Fibroblast of peridontal ligament (primary cell): ENCODE results near the gene PCYT2.
A peak's percentile ranks its signal among the peaks of the same experiment; 100 is the strongest.

Experiments
- DNase-seq: peaks from one replicate; pipeline ENCODE4 v3.0.0-alpha.2; 2010; ENCODE audit errors: extremely low read depth

The PCYT2 gene

DNA sequence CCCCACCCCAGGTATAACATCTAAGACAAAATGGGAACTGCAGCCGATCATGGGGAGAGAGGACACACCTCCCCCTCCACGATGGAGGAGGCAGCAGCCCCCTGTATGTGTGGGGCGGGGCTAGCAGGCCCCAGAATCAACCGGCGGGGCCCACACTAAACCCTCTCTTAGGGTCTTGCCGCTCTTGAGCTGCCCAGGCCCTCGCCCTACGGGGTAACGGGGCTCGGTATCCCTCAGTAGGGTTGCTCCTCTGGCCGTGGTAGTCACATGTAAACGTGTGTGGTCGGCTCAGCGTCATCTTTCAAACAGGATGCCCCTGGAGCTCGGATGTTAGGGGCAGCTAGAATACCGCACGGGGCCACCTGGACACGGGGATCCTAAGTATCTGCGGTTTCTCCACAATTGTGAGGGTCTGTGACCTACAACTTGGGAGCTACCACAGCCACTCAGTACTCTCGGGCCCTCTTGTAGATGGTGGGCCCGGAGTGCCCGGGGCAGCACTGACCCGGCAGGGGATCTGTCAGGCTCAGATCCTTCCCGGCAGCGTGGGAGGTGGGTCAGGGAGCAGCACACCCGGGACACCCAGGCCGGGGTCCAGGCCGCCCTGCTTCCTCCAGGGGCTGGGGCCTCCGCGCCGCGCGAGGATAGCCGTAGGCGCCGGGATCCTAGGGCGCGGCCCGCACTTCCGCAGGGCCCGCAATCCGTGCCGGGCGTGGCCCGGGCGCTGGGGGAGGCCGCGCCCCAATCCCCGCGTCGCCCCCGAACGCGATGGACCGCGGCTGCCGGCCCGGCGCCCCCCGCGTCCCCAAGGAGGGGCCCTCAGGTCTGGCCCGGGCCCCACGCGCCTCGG lies 40.8 kb downstream of the PCYT2 start:
- DNase-seq, result no peak

DNA sequence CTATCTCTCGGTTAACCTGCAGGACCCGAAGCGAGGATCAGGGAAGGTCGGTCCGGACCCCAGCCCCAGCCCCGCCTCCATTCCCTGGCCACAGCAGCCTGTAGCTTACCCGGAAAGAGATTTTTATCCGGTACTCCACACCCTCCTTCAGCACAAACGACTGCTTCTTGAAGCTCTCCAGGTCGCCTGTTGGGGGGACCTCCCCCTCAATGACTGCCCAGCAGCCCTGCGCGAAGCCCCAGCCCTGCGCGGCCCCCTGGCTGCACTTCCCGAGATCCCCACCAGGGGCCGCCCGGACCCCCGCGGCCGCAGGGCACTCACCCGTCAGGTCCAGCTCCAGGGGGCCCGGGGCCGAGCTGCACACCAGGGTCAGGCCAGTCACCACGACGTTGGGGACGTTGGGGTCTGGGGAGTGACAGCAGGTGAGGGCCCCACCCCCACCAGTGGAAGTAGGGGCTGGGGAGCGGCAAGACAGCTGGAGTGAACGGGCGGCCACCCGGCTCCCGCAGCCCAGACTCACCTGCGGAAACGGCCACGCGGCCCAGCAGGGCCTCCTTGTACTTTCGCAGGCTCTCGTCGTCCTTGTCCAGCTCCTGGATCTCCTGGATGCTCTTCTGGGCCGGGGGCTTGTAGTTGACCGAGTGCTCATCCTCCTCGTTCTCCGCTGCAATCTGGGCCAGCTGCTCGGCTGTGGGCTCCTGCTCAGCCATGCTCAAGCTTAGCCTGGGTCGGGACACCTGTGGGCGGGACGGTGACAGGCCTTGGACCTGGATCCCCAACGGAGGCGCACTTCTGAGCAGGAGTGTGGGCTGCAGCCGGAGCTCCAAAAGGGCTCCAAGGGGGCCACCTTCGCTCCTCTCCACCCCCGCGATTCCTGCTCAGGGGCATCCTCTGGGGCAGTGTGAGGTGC lies 41.7 kb downstream of the PCYT2 start:
- no peak for DNase-seq

DNA sequence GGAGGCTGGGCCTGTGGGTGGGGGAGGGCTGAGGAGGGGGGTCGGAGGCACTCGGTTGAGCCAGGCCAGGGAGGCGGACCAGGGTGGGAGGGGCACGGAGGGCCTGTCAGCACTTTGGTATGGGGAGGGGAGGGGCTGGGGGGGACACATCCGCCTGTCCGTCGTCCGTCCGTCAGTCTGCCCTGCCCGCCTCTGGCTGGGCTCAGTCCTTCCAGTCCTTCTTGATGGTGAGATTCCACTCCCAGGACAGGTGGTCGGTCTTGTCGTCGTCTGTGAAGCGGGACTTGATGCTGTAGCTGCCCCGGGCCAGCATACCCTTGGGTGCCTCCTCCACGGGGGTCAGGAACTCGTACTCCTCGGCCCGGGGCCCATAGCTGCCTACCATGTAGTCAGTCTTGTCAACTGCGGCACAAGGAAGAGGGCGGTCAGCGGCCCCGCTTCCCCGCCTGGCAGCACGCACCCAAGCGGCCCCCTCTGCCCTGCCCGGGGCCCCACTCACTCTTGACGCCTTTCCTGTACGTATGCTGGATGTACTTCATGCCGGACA lies 42.5 kb downstream of the PCYT2 start:
- DNase-seq, result peak; percentile 71

DNA sequence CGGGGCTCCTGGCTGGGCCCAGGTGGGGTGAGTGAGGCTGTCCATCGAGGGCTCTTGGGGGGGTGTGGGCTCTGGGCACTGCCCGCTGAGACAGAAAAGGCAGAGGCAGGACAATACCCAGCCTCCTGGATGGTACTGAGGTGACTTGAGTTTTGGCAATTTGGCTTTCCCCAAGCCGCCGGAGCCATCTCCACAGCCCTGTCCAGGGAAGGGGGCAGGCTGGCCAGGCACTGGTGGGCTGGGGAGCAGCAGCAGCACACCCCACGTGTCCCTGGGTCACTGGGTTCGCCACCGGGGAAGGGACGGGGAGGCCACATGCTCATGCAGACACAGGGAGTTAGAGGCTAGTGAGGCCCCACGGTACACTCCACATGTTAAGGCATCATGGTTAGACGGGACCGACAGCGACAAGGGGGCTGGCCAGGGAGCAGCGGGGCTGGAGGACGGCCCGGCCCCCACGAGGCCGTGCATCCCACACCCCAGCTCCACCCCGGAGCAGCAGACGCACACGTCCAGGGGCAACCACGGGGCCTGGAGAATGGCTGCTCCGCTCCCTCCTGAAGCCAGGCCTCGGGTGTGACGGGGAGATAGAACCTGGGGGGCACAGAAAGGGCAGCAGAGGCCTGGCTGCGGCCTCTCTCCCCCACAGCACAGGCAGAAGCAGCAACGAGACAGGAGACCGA lies 43.1 kb downstream of the PCYT2 start:
- no peak for DNase-seq

DNA sequence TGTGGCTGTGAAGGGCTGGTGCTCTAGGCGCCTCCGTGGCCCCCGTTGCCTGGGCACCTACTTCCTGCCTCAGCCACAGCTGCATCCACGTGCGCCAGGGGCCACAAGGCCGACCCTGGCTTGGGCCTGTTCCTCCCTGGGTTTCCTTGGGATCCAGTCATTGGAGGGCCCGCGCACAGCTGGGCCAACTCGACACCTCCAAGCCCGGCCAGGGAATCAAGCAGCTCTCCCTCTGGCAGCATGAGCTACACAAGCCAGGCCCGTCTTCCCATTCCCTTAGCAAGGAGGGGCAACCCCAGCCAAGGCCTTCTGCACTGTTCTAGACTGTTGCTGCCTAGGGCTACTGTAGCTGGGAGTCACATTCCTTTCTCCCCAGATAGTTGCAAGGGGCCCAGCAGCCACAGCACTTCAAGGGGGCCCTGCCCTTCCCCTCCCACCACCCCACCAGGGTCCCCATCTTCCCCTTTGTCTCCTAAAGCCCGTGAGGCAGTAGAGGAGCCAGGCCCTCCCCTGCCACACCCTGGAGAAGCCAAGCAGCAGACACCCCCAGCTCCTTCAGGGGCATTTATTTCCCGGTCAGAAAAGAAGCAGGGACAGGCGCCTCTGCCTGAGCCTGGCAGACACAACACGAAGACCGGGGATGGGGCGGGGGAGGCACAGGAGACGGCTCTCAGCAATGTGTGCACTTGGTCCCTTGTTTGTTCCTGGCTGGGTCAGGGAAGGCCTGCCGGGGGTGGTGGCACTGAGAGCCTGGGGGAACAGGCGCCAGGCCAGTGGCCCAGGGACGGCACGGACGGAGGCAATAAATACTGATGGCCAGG lies 43.8 kb downstream of the PCYT2 start:
- DNase-seq, result no peak

DNA sequence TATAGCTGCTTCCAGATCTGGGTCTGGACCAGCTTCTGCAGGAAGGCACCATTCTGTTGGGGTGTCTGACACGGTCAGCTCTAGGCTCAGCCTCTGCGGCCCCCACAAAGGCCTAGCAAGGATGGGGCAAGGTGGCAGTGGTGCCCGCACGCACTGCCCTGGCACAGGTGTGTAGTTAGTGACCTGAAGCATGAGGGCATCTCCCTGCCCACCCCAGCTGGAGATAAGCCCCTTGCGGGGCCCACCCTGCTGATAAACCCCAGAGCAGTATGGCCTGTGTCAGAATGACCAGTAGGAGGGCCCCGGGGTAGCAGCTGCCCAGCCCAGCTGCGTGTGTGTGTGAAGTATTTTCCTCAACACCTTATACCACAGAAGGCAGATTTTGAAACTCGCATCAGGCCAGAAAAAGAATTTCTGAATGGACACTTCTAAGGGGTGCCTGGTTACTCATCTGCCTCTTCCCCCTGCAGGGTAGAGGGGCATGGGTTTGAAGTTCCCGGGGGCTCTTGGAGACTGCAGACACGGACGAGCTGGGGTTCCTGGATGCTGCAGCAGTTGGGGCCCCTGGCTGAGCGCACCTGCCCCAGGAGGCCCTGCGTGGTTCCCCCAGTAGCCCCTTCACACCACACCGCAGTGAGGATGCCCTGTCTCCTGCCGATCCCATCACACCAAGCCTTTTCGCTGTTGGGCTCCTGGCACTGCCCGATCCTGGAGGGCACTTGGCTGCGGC lies 44.6 kb downstream of the PCYT2 start:
- DNase-seq, result no peak

DNA sequence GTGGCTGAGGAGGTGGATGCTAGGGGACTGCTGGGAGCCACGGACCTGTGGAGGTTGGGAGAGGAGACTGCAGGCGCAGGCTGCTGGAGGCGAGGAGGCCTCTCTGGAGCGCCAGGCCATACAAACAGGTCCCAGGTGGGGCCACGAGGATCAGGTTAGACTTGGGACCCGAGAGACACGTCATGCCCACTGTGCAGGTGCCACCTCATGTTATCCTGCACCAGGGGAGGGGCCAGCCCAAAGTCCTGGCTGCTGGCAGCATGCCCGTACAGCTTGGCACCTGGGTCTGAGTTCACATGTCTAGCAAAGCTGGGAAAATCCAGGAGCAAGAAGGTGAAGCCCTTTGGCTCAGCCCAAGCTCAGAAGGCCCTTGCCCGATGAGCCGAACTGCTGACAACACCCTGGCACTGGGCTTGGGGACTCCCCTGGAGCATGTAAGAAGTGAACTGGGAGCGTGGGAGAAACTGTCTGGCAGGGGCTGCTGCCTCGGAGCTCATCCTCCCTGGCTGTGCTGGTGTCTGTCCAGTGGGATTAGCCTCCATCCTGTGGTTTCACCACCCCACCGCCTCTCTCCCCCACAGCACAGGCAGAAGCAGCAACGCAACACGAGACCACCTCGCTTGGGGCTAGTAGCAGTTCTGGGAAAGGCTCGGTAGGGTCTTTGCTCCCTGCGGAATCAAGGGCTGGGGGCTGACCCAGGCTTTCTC lies 45.3 kb downstream of the PCYT2 start:
- DNase-seq, result peak; percentile 9

DNA sequence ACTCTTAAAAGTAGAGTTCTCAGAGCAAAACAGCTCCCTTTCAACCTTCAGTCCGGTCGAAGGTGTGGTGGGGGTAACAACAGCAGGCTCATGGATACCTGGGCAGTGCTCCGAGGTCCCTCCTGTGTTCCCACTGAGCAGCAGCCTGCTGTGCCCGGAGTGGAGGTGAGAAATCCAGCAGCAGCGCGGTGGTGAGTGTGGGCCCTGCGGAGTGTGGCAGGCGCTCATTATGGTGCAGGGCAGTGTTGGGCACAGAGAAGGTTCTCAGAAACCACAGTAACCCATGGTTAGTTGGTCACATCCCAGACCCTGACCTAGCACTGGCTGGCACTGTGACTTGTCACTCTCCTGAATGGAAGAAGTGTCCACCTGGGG lies 45.9 kb downstream of the PCYT2 start:
- DNase-seq, result no peak

DNA sequence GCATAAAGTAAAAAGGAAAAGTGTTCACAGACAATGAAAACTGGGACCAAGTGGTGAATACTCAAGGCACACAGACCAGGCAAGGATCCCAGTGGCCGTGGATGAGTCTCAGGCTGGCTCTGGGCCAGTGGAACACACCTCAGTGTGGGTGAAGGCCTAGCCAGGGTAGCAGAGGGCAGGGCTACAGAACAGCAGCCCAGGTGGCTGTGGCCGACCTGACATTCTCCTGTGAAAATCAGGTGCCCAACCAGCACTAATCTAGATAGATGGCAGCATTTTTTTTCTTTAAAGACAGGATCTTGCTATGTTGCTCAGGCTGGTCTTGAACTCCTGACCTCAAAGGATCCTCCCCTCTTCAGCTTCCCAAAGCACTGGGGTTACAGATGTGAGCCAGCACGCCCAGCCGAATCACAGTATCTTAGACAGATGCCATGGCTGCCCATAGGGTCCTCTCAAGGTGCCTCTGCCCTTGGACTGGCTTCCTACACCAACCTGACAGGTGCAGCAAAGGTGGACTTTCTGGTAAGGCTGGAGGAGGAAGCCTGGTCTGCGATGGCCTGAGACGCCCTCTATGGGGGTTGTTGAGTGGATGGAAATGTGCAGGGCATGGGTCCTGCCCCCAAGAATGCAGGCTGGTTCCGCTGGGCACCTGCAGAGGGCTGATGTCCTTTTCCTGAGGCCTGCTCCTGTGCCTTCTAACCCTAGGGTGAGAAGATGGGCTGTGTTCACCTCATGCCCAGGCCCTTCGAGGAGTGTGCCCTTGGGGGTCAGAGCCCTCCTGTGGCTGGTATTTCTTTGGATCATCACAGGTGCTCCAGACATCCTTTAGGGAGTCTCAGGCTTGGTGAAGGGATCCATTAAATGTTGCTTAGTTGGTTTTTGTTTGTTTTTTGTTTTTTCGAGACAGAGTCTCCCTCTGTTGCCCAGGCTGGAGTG lies 47.1 kb downstream of the PCYT2 start:
- DNase-seq, result no peak

DNA sequence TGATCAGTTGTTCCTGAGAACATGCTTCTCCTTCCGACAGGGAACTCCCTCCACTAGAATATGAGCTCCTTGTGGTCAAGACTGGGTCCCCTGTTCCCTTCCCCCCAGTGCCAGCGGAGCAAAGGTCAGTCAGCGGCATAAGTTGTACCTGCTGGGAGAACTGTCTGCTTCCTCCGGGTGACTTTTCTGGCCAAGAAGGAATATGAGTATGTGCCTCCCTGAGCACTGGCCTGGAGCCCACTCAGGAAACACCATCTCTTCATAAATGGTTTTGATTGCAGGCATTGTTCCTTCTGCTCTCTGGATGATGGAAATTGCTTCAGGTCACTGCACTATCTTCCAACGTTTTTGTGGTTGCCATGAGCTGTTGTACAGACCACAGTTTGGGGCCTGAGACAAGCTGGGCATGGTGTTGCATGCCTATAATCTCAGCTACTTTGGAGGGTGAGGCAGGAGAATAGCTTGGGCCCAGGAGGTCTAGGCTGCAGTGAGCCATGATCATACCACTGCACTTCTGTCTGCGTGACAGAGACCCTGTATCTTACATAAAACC lies 48.0 kb downstream of the PCYT2 start:
- peak; percentile 17 for DNase-seq

DNA sequence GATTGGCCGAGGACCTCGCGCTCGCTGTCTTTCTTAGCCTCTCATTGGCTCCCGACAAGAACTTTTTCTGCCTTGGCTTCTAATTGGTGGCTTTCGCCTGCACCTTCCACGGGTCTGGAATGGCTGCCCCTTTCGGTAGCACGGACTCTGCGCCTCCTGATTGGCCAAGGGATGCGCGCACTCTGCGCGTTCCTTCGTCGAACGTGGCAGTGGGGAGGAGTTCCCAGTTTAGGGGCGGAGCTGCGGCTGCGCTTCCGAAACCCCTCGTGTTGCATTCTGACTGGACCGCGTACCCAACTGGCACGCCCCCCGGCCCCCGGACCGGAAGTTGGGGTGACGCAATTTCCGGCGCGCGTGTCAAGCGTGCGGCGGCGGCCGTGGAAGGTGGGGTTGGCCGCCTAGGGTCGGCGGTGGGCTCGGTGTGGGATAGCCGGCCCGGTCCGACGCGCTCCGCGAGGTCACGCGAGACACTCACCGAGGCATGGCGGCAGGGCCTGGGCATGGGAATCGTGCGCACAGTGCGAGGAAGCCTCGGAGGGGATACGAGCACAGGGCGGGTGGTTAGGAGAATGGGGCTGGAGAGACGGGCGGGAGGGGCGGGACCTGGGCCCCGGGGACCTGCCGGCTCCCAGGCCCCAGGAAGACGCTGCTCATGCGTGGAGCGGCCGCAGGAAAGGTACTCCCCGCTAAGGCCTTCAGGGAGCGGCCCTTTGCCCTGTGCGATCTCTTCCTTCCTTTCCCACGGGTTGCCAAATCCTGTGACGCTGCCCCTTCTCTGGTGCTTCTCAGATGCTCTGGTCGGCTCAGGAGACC lies 50.2 kb downstream of the PCYT2 start:
- DNase-seq, result peak; percentile 100

DNA sequence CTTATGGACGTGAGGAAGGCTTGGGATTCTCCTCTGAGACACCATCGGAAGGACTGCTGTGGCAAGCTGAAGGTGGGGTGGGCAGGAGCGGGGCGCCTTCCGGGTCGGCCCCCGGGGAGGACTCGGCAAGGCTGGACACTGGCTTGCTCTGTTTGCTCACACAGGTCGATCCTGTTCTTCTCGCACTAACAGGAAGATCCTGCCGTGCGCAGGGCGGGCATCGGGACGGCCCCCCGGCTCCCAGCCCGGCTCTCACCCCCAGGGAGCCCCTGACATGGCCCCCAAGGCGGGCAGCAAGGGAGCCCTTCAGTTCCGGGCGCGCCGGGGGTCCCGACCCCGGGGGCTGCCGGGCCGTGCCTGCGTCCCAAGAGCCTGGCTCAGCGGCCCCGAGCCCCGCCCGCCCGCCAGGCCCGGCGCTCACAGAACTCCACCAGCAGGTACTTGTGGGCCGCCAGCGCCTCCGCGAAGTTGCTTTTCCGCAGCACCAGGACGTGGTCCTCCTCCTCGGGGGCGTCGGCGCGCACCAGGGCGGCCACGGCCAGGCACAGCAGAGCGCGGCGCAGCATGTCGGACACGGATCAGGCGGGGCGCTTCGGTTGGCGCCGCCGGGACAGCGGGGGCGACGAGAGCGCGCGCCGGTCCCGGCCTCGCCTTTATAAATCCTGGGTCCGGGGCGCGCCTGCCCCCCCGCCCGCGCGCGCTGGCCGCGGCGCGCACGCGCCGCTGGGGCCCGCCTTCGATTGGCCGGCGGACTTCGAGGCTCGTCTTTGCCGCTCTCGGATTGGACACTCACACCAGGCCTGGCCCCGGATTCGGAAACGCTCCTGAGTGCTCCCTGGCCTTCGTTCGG lies 51.1 kb downstream of the PCYT2 start, which contains the start of gene P4HB:
Gene P4HB (minus strand): TSS at position 630 of the 850 bp plus-strand sequence. CDS start 64 bp downstream, at position 566.
- no peak for DNase-seq

DNA sequence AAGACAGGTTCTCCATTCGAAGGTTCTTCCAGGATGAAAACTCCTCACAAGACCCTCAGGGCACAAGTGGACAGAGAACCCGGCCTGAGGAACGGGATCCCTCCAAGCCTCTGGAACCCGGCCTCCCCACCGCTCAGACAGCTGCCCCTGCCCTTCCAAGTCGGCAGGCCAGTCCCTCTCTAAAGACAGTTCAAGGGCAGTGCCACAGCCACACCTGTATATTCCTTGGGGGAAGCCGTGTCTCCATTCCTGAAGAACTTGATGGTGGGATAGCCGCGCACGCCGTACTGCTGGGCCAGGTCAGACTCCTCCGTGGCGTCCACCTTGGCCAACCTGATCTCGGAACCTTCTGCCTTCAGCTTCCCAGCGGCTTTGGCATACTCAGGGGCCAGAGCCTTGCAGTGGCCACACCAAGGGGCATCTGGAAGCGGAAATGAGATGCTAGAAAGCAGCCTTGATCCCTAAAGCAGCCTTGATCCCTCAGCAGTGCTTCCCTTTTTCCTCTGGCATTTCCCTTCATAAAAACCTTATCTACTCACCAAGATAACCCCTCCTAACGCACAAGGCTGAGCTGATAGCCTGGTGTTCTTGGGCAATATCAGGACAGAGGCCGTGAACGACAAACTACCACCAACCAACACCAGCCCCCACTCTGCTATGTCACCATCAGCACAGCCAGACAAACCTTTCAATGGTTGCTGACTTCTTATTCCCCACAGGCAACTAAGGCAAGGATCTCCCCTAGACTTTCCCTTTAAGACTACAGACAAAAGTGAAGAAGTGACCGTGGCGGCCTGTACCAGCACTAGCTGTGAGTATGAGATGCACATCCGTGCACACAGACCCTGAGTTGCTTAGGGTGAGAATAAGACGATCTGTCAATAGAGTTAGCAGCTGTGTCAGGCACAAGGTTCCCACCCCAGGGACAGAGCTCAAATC lies 52.0 kb downstream of the PCYT2 start:
- DNase-seq, result peak; percentile 25

DNA sequence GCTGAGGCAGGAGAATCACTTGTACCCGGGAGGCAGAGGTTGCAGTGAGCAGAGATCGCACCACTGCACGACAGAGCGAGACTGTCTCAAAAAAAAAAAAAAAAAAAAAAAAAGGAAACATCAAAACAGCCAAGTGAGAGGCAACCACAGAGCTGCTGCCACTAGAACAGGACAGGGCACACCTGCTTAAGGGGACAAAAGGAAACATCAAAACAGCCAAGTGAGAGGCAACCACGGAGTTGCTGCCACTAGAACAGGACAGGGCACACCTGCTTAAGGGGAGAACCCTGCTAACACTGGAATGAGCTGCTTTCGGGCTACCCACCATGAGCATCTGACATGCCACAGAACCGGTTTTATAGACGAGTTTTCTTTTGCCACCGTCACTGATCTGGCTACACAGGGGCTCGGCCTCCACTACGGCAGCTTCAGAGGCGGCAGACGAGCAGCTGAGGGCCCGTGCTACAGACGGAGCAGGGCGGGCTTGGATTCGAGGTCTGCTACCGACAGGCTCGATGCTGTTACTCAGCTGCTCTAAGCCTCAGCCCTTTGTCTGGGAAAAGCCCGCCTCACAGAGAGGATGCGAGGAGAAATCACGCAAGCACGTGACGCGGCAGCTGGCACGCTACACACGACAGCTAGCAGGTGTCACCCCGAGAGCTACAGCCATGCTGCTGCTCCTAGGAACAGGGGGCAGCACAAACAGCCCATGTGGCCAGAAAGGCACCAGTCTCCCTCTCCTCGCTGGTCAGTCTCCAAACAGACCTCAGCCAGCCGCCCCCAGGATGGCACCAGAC lies 52.8 kb downstream of the PCYT2 start:
- no peak for DNase-seq
